Umbilical cord (tissue), 2 donors: ENCODE results near the gene ARHGAP1. TPM values are rescaled to one million over a fixed set of nuclear protein-coding genes. Genes with fewer than 3 reads are reported as not detected.
A peak's percentile ranks its signal among the peaks of the same experiment; 100 is the strongest.

ENCODE experiments used
- DNase-seq: peaks from one replicate; pipeline ENCODE4 v3.0.0-alpha.2; 2015; ENCODE audit warnings: low spot score
- total RNA-seq: library from RNA; depleted of rRNA; stranded (reverse); fragments of >200 nt; gene quantifications from one replicate; pipeline ENCODE4 v1.2.3, GENCODE V29; 2014; ENCODE audit warnings: low replicate concordance; ENCODE audit not compliant: insufficient read depth

Gene ARHGAP1
- total RNA-seq: 41.9 TPM

DNA sequence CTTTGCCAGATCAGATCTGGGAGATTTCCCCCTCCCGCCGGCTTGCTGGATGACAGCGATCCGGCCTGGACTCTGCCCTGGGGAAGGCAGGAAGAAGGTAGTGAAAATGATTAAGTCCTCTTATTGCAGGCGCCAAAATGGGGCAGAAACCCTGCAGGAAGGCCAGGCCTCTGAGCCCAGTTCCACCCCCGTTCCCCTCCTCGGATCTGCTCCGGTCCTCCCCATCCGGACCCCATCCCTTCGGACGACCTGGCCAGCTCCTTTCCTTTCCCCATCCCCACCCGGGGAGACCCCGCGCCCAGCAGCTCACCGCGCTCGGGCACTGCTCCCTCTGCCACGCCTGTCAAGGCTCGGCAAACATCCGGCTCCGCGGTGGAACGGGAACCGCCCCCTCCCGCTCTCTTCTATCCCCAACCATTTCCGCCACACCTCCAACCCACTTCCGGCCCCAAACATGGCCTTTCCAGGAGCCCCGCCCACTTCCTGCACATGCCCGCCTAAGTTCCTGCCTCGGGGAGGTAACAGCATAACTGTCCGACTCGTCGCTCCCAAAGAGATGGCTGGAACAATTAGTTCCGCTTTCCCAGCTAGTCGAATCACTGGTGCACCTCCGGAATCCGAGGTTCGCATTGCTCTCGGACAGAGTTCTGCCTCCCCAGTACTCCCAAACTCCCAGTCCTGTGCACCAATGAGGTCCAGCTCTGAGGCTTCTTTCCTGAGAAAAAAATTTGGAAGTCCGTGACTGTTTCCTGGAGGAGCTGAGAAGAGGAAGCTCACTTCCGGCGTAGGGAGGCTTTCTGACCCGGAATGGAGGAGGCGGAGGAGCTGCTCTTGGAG, at the start of gene ARHGAP1, which contains the start of gene ZNF408:
Gene ARHGAP1, minus strand, starts transcription at position 379 of the 837 bp plus-strand sequence. CDS start 4,512 bp downstream, outside the sequence.
Gene ZNF408, plus strand, starts transcription at position 791 of the 837 bp plus-strand sequence. Its CDS starts 17 bp downstream, at position 808.
- DNase-seq: peak; percentile 99

DNA sequence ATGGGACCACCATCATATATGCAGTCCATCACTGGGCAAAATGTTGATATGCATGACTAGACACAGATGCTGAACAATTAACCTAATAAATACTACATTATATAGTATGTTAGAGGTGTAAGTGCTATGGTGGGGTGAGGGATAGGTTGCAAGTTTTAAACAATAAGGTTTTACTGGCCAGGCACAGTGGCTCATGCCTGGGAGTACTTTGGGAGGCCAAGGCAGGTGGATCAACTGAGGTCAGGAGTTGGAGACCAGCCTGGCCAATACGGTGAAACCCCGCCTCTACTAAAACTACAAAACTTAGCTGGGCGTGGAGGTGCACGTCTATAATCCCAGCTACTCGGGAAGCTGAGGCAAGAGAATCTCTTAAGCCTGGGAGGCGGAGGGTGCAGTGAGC, 46.7 kb upstream of the ARHGAP1 start:
- DNase-seq: no peak

- no peak for DNase-seq
Observed at GRCh38 chr11:46745995-46746394, 45.6 kb upstream of the ARHGAP1 start.

DNA sequence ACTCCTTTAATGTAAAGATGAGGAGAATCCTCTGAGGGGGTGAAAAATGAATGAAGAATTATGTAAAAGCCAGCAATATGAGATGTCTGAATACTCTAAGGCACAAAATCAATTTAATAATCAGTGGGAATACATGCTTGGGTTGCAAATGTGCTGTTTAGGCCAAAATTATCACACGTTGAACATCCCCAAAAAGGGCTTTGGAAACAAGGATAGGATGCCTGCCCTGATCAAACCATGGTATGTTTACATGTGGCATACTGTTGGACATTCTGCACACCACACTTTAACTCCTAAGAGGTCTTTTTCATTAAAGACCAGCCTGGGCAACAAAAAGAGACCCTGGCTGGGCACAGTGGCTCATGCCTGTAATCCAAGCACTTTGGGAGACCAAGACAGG, 44.9 kb upstream of the ARHGAP1 start:
- DNase-seq: no peak

- no peak for DNase-seq
Observed at GRCh38 chr11:46743693-46744339, 43.4 kb upstream of the ARHGAP1 start.

DNA sequence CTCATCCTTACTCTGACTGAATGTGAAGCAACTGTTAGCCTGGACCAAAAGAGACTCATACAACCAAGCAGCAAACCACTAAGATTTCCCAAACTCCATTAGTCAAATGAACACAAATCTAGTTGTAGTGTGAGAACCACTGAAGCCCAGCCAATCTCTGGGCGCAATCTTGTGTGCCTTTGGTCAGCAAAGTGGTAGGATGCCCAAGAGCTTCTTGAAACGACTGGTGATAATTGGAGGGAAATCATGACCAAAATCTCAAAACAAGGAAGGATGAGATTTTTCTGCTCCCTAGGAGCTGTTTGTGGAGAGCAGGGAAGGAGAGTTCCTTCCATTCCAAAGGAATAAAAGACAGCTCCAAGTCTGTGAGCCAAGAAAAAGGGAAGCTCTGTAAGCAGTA, 42.6 kb upstream of the ARHGAP1 start:
- DNase-seq: no peak

DNA sequence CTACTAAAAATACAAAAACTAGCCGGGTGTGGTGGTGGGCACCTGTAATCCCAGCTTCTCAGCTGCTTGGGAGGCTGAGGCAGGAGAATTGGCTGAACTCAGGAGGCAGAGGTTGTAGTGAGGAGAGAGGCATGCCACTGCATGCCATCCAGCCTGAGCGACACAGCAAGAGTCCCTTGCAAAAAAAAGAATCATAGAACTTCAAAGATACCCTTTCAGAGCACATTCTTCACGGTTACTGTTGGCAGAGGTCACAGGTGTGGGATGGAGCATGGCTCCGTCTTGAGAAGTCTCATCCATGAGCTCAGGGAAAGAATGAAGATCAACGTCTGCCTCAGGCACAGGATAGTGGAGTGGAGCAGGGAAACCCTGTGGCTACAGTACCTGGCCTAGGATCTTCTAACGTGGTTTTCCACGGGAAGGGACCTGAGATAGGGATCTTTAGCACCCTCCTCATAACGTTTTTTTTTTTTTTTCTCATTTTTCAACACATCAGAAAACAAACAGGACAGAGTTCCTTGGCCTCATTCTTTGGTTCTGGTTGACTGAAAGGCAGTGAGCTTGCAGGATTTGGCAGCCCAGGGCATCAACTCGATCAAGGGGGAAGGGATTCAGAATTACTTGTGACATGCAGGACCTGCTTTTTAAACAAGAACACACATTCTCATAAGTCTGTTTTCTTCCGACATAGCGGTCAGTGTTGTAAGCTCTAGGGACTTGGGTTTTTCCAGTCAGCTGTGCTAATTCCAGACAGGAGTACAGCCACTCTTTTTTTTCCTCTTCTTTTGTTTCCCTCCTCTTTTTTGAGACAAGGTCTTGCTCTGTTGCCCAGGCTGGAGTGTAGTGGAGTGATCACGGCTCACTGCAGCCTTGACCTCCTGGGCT, 41.4 kb upstream of the ARHGAP1 start:
- no peak for DNase-seq

- DNase-seq: no peak
Observed at GRCh38 chr11:46738887-46739286, 38.5 kb upstream of the ARHGAP1 start.

- DNase-seq: no peak
Observed at GRCh38 chr11:46737699-46738098, 37.3 kb upstream of the ARHGAP1 start.

DNA sequence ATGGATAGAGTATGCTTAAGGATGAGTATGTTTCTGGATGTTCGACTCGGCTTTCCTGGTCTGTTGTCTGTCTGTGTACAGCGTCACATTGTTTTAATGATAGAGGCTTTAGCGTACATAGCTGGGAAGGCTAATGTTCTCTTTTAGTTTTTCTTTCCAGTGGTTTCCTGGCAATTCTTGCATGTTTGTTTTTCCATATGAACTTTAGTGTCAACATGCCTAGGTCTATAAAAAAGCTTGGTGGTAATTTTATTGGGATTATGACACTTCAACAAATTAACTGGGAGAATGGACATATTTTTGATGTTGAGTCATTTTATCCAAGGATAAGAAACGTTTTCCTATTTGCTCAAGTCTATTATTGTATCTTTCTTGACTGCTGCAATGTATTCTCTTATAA, 36.2 kb upstream of the ARHGAP1 start:
- DNase-seq: no peak

- no peak for DNase-seq
Observed at GRCh38 chr11:46736146-46736545, 35.7 kb upstream of the ARHGAP1 start.

- no peak for DNase-seq
Observed at GRCh38 chr11:46733234-46733633, 32.8 kb upstream of the ARHGAP1 start.

- no peak for DNase-seq
Observed at GRCh38 chr11:46731545-46731944, 31.1 kb upstream of the ARHGAP1 start.

DNA sequence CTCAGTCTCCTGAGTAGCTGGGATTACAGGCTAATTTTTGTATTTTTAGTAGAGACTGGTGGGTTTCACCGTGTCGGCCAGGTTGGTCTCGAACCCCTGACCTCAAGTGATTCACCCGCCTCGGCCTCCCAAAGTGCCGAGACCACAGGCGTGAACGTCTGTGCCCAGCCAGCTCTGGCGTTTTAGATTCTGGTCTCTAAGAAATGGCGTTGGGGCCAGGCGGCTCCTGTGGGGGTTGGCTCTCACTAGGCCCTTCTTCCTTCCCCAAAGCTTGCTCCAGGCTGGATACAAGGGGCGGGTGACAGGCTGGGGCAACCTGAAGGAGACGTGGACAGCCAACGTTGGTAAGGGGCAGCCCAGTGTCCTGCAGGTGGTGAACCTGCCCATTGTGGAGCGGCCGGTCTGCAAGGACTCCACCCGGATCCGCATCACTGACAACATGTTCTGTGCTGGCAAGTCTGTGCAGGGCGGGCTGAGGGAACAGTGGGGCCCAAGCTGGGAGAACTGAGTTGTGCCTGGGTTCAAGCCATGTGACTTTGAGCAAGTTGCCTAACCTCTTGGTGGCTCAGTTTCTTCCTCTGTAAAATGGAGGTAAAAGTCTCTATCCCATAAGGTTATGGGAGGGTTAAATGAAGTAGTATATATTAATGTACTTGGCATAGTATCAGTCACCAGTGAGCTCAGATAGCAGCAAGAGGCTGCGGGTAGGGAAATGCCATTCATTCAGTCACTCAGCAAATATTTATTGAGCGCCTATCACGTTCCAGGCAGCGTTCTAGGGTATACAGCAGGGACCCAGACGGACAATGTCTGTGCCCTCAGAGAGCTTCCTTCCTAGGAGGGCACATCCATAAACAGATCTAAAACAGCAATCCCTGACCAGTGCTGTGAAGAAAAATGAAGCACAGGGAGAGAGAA, 28.9 kb upstream of the ARHGAP1 start:
- DNase-seq: no peak

GRCh38 chr11:46728659-46729040, 28.2 kb upstream of the ARHGAP1 start:
- DNase-seq: no peak

DNA sequence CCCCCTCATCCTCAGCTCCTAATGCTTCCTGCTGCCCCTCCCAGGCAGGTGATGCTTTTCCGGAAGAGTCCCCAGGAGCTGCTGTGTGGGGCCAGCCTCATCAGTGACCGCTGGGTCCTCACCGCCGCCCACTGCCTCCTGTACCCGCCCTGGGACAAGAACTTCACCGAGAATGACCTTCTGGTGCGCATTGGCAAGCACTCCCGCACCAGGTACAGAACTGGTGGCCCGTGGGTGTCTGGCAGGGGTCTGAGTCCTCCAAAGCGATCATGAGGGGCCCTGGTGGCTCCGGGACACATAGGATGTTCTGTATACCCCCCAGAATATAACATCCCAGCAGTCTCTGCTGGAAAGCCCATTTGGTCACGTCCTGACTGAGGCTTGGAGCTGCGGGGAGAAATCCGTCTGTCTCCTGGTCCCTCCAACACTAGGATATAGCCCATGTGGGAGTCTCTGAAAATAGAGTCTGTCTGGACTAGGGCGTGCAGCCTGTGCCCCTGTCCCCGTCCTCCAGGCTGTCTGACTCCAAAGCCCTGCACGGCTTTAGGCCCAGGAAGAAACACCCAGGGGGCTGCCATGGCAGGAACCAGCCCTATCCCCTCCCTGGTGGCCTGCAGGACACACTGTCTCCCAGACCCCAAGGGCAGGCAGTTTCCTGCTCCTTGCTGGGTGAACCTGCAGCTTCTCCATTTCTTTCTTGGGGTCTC, 27.7 kb upstream of the ARHGAP1 start:
- no peak for DNase-seq

DNA sequence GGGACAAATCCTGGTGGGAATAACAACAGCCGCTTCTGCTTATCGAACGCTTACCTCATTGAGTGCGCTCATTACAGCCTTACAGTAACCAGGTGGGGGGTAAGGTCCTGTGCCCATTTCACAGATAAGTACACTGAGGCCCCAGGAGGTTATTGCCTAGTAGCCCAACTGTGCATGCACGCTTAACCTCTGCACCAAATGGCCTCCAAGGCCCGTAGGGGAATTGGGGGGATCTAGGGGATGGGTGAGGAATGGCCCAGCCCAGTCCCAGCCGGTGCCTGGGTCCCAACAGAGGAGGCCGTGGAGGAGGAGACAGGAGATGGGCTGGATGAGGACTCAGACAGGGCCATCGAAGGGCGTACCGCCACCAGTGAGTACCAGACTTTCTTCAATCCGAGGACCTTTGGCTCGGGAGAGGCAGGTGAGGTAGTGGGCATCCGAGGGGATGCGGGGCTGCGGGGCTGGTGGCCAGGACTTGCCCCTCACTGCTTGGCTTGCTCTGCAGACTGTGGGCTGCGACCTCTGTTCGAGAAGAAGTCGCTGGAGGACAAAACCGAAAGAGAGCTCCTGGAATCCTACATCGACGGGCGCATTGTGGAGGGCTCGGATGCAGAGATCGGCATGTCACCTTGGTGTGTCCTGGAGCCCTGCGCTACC, 25.9 kb upstream of the ARHGAP1 start:
- no peak for DNase-seq

- no peak for DNase-seq
Observed at GRCh38 chr11:46725338-46726205, 25.2 kb upstream of the ARHGAP1 start.

GRCh38 chr11:46724088-46724487, 23.7 kb upstream of the ARHGAP1 start:
- DNase-seq: no peak
